SKM-1 treated with dmso at 0.1 percent for 144 hours (cell line): ENCODE results near the gene GBE1.
"Not testable (repeated sequence)": the region's sequence is repeated elsewhere in the genome, so short reads cannot be mapped to it uniquely, and the experiment has no call there.

Experiments used
- DNase-seq: peaks from one replicate; lab custom pipeline; 2025; ENCODE audit not compliant: unreplicated experiment; lab: John Stamatoyannopoulos, UW

The GBE1 gene

DNA sequence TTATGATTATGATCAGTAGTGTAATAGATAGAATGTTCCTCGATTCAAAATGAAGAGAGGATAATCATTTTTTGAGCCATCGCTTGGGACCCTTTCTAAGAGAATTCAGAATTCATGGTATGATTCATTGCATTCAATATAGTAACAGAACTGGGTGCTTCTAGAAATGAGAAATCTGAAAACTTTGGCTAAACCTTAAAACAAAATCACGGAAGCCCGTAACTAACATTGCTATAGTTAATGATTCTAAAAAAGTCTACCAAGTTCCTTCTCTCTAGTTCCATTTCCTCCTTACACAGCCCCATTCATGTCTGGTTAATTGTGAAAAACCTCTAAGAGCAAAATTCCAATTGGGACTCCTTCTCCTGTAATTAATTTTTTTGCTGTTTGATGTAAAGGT, 217.1 kb downstream of the GBE1 start:
- no peak for DNase-seq

DNA sequence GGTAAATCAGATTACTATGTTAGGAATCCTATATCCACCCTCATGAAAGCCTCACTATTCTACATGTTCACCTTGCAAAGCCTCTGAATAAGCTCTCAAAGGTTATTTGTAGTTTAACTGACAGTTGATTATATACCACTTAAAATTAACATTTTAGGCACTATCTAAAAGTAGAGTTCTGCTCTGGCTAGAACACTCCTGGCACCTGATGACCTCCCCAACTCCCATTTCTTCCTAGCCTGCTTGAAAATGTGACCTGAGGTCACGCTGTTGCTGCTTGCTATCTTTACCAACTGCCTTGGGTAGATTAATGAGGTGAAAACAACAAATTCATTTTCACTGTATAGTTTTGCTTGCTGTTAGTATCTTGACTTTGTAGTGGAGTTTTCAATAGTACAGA, 220.7 kb downstream of the GBE1 start:
- no peak for DNase-seq

- DNase-seq = no peak
Observed at GRCh38 chr3:81531846-81532245, 229.6 kb downstream of the GBE1 start.

GRCh38 chr3:81531263-81531662, 230.2 kb downstream of the GBE1 start:
- DNase-seq = no peak

GRCh38 chr3:81530180-81530939, 231.1 kb downstream of the GBE1 start:
- DNase-seq = no peak

DNA sequence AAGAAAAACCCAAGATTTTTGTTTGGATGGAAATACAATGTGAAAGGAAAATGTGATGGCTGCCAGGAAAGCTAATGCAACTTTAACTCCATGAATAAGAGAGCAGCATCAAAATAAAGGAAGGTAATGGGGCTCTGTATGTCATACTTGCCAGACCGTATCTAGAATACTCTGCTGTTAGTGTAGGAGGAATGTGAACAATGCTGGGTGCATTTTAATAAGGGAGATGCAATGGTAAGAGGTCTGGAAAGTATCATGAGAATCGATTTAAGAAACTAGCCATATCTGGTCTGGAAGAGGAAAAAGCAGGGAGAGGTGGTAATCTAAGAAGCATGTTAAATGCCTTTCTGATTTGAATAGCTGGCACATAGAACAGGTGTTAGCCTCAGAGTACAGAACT, 239.6 kb downstream of the GBE1 start:
- no peak for DNase-seq

GRCh38 chr3:81518945-81519344, 242.5 kb downstream of the GBE1 start:
- no peak for DNase-seq

DNA sequence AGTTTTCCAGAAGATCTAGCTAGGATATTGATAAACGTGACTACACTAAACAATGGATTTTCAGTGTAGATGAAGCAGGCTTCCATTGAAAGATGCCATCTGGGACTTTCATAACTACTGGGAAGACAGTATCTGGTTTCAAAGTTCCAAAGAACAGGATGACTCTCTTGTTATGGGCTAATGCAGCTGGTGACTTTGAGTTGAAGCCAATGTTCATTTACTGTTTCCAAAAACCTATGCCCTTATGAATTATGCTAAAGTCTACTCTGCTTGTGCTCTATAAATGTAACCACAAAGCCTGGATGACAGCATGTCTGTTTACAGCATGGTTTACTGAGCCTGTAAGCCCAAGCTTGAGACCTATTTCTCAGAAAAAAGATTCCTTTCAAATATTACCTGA, 245.4 kb downstream of the GBE1 start:
- no peak for DNase-seq

- no peak for DNase-seq
Observed at GRCh38 chr3:81513591-81513990, 247.9 kb downstream of the GBE1 start.

GRCh38 chr3:81503026-81503425, 258.4 kb downstream of the GBE1 start:
- DNase-seq = no peak

DNA sequence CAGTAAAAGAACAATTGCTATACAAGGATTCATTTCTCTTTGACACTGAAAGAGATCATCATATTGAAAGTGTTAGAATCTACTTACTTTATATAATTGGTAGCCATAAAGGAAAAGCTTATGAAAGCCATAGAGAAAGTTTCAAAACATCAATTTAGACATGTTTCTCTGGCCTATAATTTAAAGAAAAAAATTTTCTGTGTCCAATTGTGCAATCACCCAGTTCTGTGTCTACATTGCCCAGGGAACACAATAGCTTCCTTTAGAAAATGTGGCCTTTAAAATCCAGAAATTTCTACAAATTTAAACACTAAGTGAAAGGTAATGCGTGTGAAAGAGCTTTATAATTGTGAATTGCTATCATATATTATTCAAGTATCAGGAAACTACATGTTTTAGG, 259.2 kb downstream of the GBE1 start:
- no peak for DNase-seq

GRCh38 chr3:81500039-81500438, 261.4 kb downstream of the GBE1 start:
- no peak for DNase-seq

DNA sequence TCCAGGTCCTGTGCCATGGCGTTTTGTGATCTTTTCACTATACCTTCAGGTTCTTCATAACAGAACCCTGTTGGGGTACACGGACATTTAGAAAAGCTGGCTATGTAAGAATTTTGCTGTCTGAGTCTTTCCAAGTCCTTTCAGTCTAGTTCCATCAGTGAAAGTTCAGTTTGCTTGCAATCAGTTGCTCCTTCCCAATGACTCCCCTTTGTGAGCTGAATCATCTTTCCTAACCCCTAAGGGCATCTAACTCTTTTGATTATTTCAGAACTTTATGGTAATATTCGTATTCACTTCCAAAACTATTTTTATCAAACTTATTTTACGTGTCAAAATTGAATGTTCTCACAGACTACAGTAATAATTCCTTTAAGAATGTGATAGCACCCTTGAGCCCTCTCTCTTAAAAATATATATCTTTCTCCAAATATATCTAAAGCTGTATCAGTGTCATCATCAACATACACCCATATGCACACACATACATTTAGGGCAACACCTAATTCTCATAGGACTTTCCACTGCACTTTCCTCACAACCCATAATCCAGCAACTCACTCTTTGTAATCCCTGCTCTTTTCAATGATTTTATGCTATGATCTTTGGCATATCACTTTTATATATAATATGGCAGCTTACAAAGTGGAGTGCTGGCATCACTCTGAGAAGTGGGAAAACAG, 263.7 kb downstream of the GBE1 start:
- DNase-seq = no peak

- DNase-seq = no peak
Observed at GRCh38 chr3:81496407-81497104, 264.9 kb downstream of the GBE1 start.

GRCh38 chr3:81492471-81492870, 269.0 kb downstream of the GBE1 start:
- not testable (repeated sequence) for DNase-seq

- DNase-seq = no peak
Observed at GRCh38 chr3:81492040-81492439, 269.4 kb downstream of the GBE1 start.

GRCh38 chr3:81490541-81491288, 270.7 kb downstream of the GBE1 start:
- peak; percentile 51 for DNase-seq

- DNase-seq = no peak
Observed at GRCh38 chr3:81485444-81485865, 276.0 kb downstream of the GBE1 start.

DNA sequence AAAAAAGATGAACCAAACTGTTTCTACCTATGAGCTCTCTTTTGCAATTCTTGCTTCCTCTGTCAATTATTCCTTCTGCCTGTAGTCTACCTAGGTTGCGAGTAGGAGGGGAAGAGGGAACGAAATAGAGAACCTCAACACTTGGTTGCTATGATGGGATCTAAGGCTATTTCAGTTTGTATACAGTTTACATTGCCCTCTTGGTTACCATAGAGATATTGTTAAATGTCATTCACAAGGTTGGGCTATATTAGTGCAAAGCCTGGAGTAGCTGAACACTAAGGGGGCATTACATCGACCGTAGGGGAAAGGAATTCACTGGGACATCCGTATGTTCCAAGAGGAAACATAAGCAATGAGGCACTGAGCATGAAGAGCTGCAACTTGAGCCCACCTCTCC, 276.9 kb downstream of the GBE1 start:
- no peak for DNase-seq

GRCh38 chr3:81483046-81483445, 278.4 kb downstream of the GBE1 start:
- no peak for DNase-seq

DNA sequence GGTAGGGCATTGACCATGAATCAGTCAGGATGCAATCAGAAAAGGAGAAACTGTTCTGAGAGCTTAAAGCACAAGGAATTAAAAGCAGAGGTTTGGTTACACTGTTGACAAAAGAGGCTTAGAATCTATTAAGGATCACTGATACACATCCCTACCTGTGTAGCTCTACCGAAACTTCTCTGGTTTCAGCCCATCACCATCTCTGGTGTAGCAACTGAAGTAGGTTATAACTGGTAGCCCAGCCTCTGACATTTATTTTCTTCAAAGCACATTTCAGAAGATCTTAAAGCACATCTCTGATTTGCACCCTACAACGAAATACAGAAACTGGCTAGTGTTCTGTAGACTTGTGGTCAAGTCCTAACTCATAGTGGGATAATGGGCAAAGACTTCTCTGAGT, 283.7 kb downstream of the GBE1 start:
- no peak for DNase-seq
